Endothelial cell of umbilical vein (primary cell): ENCODE measurements around the gene KDM4B. TPM values are rescaled to one million over a fixed set of nuclear protein-coding genes. Genes with fewer than 3 reads are reported as not detected.

Source experiments
- BruUV-seq: library from RNA; stranded (reverse); fragments of 400-500 nt; replicated peaks from 2 replicates; lab custom pipeline; 2021; lab: Mats Ljungman, UMichigan
- CTCF ChIA-PET: fragments of 300-600, 350-600 bp; sonication (Branson Sonifier 250); formaldehyde crosslinking; loops from one replicate; lab custom pipeline; 2021; ENCODE audit warnings: antibody characterized with exemption, inconsistent platforms; lab: Charles Lee
- POLR2A ChIA-PET: fragments of 300-600, 350-600 bp; sonication (Branson Sonifier 250); formaldehyde crosslinking; loops from one replicate; lab custom pipeline; 2021; ENCODE audit warnings: antibody characterized with exemption, inconsistent platforms; lab: Charles Lee
- DNase-seq: peaks from one replicate; pipeline ENCODE4 v3.0.0-alpha.2; 2011; ENCODE audit warnings: low read depth, low spot score
- FAIRE-seq: peaks from 2 replicates; lab custom pipeline; 2011; peaks lifted over from hg19 to GRCh38; lab: Jason Lieb, UNC
- H2AFZ ChIP-seq: 2 replicates; pipeline ENCODE4 v1.6.0; 2012; ENCODE audit warnings: low read depth, low read length, control low read depth, inconsistent platforms
- H3K27ac ChIP-seq: 2 replicates; pipeline ENCODE4 v1.5.1; 2011; ENCODE audit warnings: low read depth, mild to moderate bottlenecking, control low read depth, low read length, moderate library complexity; ENCODE audit not compliant: insufficient read depth
- H3K27me3 ChIP-seq, 2 experiments: 2 replicates each; pipeline versions ENCODE4 v1.6.0 to v1.6.1; 2011; ENCODE audit warnings: low read length in 2 of 2, mixed read lengths in 1 of 2; ENCODE audit not compliant: control insufficient read depth in 2 of 2, insufficient read depth in 2 of 2
- H3K36me3 ChIP-seq, 2 experiments: 2 replicates in 1 of 2; 3 replicates in 1 of 2; pipeline ENCODE4 v1.5.1; 2011; ENCODE audit warnings: low read length in 2 of 2, mild to moderate bottlenecking in 1 of 2, moderate library complexity in 1 of 2; ENCODE audit not compliant: control insufficient read depth in 2 of 2, insufficient read depth in 2 of 2; ENCODE audit errors: extremely low read depth in 1 of 2
- H3K4me1 ChIP-seq: 3 replicates; pipeline ENCODE4 v1.5.1; 2011; ENCODE audit warnings: mild to moderate bottlenecking, low read length; ENCODE audit not compliant: control insufficient read depth, insufficient read depth; ENCODE audit errors: extremely low read depth
- H3K4me2 ChIP-seq: 2 replicates; pipeline ENCODE4 v1.6.1; 2011; ENCODE audit warnings: low read length, control low read depth, mixed read lengths; ENCODE audit not compliant: insufficient read depth
- H3K4me3 ChIP-seq, 3 experiments: fragments of 200-600 bp in 1 of 3; sonication (generic), shearing (Covaris generic) in 1 of 3; replicated peaks in 1 of 3; 2 replicates each; pipeline ENCODE4 v1.5.1; 2011 to 2016; ENCODE audit warnings: control low read depth in 3 of 3, low read length in 3 of 3, mild to moderate bottlenecking in 2 of 3, inconsistent platforms in 1 of 3, low read depth in 1 of 3, moderate library complexity in 1 of 3; ENCODE audit not compliant: insufficient read depth in 1 of 3
- H3K79me2 ChIP-seq: 2 replicates; pipeline ENCODE4 v1.6.0; 2012; ENCODE audit warnings: low read length, inconsistent platforms; ENCODE audit not compliant: control insufficient read depth, insufficient read depth
- H3K9ac ChIP-seq: replicated peaks from 2 replicates; pipeline ENCODE3; 2011; ENCODE audit warnings: low read length, control low read depth; ENCODE audit not compliant: insufficient read depth; ENCODE audit errors: extremely low read depth
- H3K9me1 ChIP-seq: replicated peaks from 3 replicates; pipeline ENCODE4 v1.6.0; 2011; ENCODE audit warnings: mild to moderate bottlenecking, low read length; ENCODE audit not compliant: control insufficient read depth, insufficient read depth; ENCODE audit errors: extremely low read depth
- H3K9me3 ChIP-seq: replicated peaks from 2 replicates; pipeline ENCODE4 v1.5.1; 2012; ENCODE audit warnings: low read length, inconsistent platforms; ENCODE audit not compliant: control insufficient read depth, insufficient read depth
- H4K20me1 ChIP-seq: replicated peaks from 2 replicates; pipeline ENCODE3; 2011; ENCODE audit warnings: mild to moderate bottlenecking, low read length; ENCODE audit not compliant: control insufficient read depth, insufficient read depth; ENCODE audit errors: extremely low read depth
- FOS ChIP-seq: IDR thresholded peaks from 2 replicates; pipeline ENCODE4 v1.6.1; 2011; ENCODE audit warnings: mild to moderate bottlenecking, low read length, moderate library complexity, borderline replicate concordance; ENCODE audit not compliant: insufficient read depth
- GATA2 ChIP-seq: IDR thresholded peaks from 2 replicates; pipeline ENCODE4 v1.7.0; 2011; ENCODE audit warnings: low read depth, mild to moderate bottlenecking, moderate library complexity, mixed read lengths, low read length; ENCODE audit not compliant: insufficient read length, insufficient read depth
- POLR2AphosphoS5 ChIP-seq: IDR thresholded peaks from 2 replicates; pipeline ENCODE4 v1.6.1; 2012; ENCODE audit warnings: low read depth, mild to moderate bottlenecking, control low read depth, low read length, moderate library complexity; ENCODE audit not compliant: insufficient read depth
- dilution Hi-C: fragments of 300-500 bp; cut with MboI; formaldehyde crosslinking; loops from one replicate; pipeline ENCODE4 v1.15.0; 2019; ENCODE audit warnings: low sequenced_read_pairs; ENCODE audit not compliant: extremely low pct_ligation_motif_present
- intact Hi-C: fragments of 100-400 bp; cut with micrococcal nuclease; formaldehyde crosslinking; loops from one replicate; pipeline ENCODE4 v1.10.0; 2022
- polyA plus RNA-seq, 4 experiments: library from polyadenylated mRNA; depleted of rRNA in 3 of 4; stranded (reverse) in 3 of 4; unstranded in 1 of 4; fragments of >200 nt; gene quantifications; 2 replicates each; pipeline versions ENCODE4 v1.2.1 to v1.2.3, GENCODE V29; 2011 to 2012; ENCODE audit warnings: missing spikeins in 1 of 4
- total RNA-seq: library from RNA; stranded (reverse); gene quantifications from 2 replicates; pipeline ENCODE4 v1.2.3, GENCODE V29; 2021

KDM4B gene
- total and polyA plus RNA-seq, 2 donors (not counting 3 experiments of a cell fraction or from before 2014, with no cell fraction given) = 12.4 to 37.2 TPM

DNA sequence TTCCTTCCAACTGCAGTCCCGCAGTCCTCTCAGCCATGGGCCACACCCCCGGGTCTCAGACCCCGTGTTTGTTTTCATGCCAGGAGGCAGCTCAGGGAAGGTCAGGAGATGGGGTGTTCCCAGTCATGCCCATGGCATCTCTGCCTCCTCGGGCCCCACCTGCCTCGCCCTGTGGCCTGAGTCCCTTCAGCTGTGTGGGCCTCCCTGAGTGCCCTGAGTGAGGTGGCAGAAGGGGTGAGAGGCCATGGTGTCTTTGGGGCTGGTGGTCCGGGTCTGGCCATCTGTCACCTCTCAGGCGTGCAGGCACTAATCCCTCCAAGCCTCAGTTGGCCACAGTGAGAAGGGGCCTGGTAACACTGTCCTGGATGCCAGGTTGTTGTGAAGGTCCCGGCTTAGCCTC, 10.9 kb upstream of the KDM4B start:
- no TSS peak for BruUV-seq
- intact Hi-C loops (no loop called here), dilution Hi-C loops (no loop called here)
- Histone ChIP-seq H3K27ac (no peak overlapping the region), H3K9me3 (no peaks in the 10 kb centered on the region), H3K4me2 (no peak overlapping the region), H3K9ac (no peak overlapping the region), H4K20me1 (no peaks in the 10 kb centered on the region), H3K27me3 (no peaks in the 10 kb centered on the region), H3K9me1 (no peaks in the 10 kb centered on the region), H2AFZ (no peak overlapping the region), H3K4me3 (no peak overlapping the region), H3K4me1 (no peaks in the 10 kb centered on the region), H3K36me3 (peaks cover 0 to 9% of the 10 kb centered on the region in 2 experiments), H3K79me2 (peaks cover 2% of the 10 kb centered on the region)
- ChIA-PET POLR2A (no interaction called here), CTCF (no interaction called here)
- no peak for FAIRE-seq
- no peak for TF ChIP-seq FOS
- no peak for TF ChIP-seq POLR2AphosphoS5
- no peak for DNase-seq

DNA sequence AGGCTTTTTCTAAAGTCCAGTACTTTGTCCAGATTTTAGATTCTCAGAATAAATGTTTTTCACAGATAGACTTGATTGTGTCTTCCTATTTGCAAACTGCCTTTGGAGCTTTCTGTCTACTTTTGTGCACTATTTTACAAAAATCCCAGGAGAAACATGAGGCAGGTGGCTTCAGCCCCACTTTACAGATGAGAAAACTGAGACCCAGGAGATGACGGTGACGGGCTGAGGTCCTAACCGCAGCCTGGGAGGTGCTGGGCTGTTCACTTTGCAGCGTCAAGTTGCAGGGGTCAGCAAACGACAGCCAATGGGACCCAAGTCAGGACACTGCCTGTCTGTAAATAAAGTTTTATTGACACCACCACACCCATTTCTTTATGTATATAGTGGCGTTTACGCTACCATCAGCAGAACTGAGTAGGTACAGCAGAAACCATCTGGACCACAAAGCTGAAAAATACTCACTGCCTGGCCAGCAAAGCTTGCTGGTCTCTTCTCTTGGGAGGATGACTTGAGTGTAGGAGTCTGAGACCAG, 6.8 kb upstream of the KDM4B start:
- Histone ChIP-seq H2AFZ (no peak overlapping the region), H3K9ac (no peak overlapping the region), H3K9me1 (no peaks in the 10 kb centered on the region), H3K27me3 (no peaks in the 10 kb centered on the region), H3K9me3 (no peaks in the 10 kb centered on the region), H4K20me1 (no peaks in the 10 kb centered on the region), H3K4me3 (no peak overlapping the region), H3K27ac (no peak overlapping the region), H3K79me2 (peaks cover 2% of the 10 kb centered on the region), H3K4me1 (no peaks in the 10 kb centered on the region), H3K4me2 (no peak overlapping the region), H3K36me3 (peaks cover 0 to 7% of the 10 kb centered on the region in 2 experiments)
- DNase-seq (no peak), FAIRE-seq (no peak)
- POLR2A ChIA-PET = no interaction called here
- no peak for TF ChIP-seq POLR2AphosphoS5
- no peak for TF ChIP-seq GATA2
- CTCF ChIA-PET = no interaction called here
- intact Hi-C loops (no loop called here), dilution Hi-C loops (no loop called here)
- BruUV-seq = no TSS peak
